ENCODE data around the gene ANKRD35.

Gene ANKRD35

DNA sequence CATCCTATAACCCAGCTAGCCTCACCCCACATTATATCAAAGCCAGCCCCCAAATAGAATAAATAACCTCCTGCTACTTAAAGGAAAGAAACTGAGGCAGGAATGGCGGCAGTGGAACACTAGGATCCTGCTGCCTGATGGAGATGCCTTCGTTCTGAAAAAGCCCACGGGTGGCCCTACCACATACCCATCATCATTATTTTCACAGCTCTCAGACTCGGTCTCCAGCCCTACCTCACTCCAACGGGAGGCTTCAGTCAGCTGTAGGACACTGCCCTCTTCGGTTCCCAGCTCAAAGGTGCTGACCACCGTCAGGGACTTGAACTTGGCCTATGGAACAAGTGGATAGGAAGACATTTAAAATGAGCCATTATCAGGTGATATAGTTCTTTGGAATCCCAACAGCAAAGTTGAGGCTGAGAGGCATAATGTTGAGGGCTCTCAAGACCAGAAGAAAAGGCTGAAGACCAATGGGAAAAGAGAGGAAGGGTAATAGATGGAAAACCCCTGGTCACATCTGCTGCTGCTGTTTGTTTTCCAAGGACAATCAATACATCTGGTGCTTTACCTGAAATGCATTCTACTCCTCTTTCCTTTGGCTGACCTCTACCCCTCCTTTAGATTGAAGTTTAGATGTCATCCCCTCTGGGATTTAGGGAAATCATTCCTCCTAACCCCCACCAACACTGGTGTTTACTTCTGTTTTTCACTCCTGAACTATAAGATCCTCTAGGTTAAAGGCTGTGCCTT is 7.8 kb upstream of the ANKRD35 start:
- DNase-seq (ENCODE audit: low read depth): no peak

- DNase-seq (ENCODE audit: low read depth): no peak
Measured at GRCh38 chr1:145892486-145893087, 6.9 kb upstream of the ANKRD35 start.

DNA sequence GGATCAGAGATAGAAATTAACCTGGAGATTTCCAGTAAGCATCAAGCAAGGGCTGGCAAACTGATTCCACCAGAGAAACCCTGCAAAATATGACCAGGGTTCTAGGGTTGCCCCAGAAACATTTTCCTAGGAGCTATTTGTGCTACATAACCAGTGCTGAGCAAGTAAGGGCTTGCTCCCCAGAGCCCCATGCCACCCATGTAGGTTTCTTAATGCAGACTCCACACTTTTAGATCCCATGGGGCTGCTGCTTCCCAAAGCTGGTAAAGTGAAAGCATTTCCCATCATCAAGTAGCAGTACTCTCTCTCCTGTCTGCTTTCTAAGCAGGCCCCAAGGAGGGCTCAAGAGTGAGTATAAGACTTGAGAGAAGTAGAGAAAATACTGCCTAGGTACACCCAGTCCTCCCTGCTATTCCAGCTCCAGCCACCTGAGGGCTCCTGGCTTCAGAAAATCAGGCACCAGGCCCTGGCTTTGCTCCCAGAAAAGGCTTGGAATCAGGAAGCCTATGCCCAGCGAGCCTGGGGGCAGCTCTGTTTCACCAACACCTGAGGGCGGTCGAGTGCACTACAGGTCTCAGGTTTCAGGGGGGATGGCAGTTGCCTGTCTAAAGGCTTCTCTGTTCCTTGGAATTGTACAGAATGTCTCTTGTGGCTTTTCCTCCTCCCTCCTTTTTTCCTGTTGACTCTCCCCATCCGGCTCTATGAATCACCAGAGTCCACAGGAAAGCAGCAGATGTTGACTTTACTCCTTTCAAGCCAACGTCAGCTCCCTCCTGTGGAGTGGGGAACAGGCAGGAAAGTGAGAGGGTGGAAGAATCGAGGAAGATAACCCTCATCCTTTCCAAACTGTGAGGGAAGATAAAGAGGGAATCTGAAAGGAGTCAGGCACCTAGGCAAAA is 6.2 kb upstream of the ANKRD35 start:
- peak; percentile 96 for DNase-seq (ENCODE audit: low read depth)

- no peak for DNase-seq (ENCODE audit: low read depth)
Measured at GRCh38 chr1:145891143-145891542, 5.5 kb upstream of the ANKRD35 start.

- no peak for DNase-seq (ENCODE audit: low read depth)
Measured at GRCh38 chr1:145889722-145890121, 4.1 kb upstream of the ANKRD35 start.

DNA sequence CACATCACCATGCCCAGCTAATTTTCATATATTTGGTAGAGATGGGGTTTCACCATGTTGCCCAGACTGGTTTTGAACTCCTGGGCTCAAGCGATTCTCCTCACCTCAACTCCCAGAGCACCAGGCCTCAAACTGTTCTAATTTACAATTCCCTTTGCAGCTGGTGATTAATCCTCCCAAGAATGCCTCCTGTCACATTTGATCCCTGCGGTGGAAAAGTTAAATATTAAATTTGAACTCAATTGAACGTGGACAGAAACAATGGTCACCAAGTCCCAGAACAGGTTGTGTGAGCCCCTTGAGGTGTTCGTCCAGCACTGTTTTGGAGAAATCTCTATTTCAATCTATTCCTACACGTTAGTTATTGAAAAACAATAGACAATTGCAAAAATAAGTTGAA is 2.0 kb upstream of the ANKRD35 start:
- no peak for DNase-seq (ENCODE audit: low read depth)

- no peak for DNase-seq (ENCODE audit: low read depth)
Measured at GRCh38 chr1:145886816-145887215, 1.1 kb upstream of the ANKRD35 start.

GRCh38 chr1:145886390-145886789 is 724 bp upstream of the ANKRD35 start:
- DNase-seq (ENCODE audit: low read depth): no peak

DNA sequence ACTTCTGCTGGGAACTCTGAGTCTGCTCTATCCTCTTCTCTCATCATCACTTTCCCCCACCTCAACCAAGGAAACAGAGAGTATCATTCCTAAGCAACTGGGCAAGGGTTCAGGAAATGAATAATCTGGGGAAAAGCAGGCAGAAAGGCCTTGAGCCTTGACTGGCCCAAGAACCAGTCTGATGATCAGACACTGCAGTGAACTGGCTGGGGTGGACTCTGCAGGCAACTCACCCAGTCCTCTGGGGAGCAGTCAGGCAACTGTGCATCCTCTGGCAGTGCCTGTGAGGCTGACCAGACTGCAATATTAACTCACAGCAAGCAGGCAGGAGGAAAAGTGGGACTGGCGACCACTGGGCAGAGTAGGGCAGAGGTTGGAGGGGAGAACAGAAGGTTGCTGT is 991 bp downstream of the ANKRD35 start:
- DNase-seq (ENCODE audit: low read depth): no peak

DNA sequence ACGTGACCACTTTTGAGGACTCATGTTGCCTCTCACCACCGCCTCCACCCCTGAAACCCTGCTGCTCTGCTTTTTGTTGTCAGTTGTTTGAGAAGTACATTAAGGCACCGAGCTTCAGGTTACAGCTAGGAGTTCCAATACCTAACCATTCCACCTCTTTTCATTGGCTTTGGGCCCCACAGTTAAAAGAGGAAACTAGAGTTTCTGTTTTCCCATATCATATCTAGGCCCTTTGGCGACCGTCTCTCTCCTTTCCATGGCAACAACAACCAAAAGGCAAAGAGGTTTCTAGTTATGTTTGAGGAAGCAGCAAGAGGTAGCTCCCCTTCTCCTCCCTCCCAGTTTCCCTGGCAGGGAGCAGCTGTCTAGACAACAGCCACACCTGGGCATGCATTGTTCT is 5.9 kb downstream of the ANKRD35 start:
- no peak for DNase-seq (ENCODE audit: low read depth)

- DNase-seq (ENCODE audit: low read depth): no peak
Measured at GRCh38 chr1:145878724-145879123, 6.9 kb downstream of the ANKRD35 start.

DNA sequence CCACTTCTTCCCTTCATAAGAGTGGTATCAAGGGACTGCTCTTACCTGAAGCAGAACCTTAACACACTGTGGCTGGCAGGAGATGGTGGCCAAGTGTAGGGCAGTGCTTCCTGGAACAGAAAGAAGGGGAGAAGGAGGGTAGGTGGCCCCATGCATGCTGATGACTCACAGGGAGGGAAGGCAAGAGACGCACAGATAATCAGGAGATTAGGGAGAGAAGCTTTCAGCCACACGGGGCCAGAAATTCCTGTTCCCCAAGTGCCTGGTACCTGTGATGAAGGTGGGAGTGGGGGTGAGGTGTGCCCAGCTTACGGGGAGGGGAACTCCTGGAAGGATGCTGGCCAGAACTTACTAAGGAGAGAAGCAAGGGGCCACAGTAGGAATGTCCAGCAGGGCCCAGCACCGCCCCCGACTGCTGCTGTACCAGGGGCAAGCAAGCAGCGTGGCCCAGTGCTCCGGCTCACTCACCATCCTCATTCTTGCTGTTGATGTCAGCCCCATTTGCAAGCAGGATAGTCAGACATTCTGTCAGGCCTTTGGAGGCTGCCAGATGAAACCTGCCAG is 7.7 kb downstream of the ANKRD35 start:
- DNase-seq (ENCODE audit: low read depth): no peak

GRCh38 chr1:145874646-145875045 is 11.0 kb downstream of the ANKRD35 start:
- no peak for DNase-seq (ENCODE audit: low read depth)

GRCh38 chr1:145871994-145872924 is 13.4 kb downstream of the ANKRD35 start:
- DNase-seq (ENCODE audit: low read depth): no peak

GRCh38 chr1:145868232-145868631 is 17.4 kb downstream of the ANKRD35 start:
- DNase-seq (ENCODE audit: low read depth): no peak

DNA sequence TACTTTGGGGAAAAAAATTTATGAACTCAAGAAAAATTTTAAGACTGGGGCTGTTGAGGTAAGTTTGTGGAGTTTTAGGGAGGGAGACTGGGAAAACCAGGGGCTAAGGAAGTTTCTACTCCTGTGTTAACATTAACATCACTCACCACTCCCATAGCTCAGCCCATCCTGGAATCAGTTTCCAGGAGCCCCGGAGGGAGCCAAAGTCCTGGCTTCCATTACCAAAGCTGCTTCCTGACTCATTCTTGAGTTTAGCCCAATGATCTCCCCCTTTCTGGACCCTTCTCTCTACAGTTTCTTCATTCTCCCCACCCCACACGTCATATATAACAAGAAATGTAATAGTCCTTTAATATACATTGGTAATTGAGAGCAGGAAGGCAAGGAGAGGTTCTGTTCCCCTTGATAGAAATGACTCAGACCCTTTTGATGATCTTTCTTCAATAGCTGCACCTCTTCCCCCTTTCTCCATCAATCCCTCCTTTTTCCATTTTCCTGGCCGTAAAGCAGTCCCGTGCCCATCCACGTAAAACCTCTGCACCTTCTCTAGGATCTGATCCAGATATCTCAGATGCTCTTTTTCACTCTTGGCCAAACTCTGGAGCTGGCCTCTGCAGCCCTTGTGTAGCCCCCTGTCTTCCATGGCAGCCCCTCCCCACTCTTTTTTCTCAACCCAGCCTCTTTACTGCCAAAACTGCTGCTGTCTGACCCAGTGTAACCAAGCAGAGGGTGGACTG is 22.2 kb downstream of the ANKRD35 start:
- no peak for DNase-seq (ENCODE audit: low read depth)

GRCh38 chr1:145859491-145860023 is 26.1 kb downstream of the ANKRD35 start:
- no peak for DNase-seq (ENCODE audit: low read depth)

DNA sequence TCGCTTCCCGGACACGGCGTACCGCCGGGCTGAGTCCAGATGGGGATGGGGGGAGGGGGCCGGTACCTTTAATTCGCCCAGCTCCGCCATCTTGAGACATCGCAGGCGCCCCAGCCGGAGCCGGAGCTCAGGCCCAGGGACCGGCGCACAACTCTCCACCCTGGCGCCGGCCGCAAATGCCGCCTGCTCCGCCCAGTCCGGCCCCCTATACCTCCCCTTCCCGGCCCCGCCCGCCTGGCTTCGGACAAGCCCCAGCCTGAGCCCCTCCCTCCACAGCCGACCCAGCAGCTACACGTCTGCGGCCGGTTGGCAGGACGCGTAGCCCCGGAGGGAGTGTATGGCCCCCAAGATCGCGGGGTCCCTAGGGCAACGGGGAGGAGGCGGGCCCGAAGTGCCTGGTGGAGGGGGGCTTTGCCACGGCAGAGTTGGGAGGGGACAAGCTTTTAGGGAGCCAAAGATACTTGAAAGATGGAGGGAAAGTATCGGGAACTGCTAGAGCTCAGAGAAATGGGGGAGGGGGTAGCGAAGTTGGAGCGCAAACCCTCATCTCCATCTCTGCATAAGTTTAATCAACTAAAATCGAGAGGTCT is 26.7 kb downstream of the ANKRD35 start, which contains the start of gene PIAS3:
Gene PIAS3, minus strand, starts transcription at position 181 of the 590 bp plus-strand sequence. Its CDS starts 91 bp downstream, at position 90.
- peak; percentile 69 for DNase-seq (ENCODE audit: low read depth)

GRCh38 chr1:145858238-145858900 is 27.3 kb downstream of the ANKRD35 start:
- DNase-seq (ENCODE audit: low read depth): no peak

All from HS-27A (cell line).